Neutrophil (primary cell): ENCODE results near the gene NENF.

ENCODE experiments used
- H3K27ac ChIP-seq: fragments of 200-600 bp; sonication (generic); 2 replicates; pipeline ENCODE4 v1.5.1; 2016; ENCODE audit warnings: mild to moderate bottlenecking, moderate library complexity
- H3K27me3 ChIP-seq: fragments of 200-600 bp; sonication (generic); 2 replicates; pipeline ENCODE4 v1.6.0; 2016; ENCODE audit warnings: mild to moderate bottlenecking
- H3K36me3 ChIP-seq: fragments of 200-600 bp; sonication (generic); 2 replicates; pipeline ENCODE4 v1.5.1; 2017
- H3K4me1 ChIP-seq, 2 experiments: fragments of 200-600 bp in 1 of 2; sonication (generic) in 1 of 2; 1 replicate in 1 of 2; 2 replicates in 1 of 2; pipeline versions ENCODE4 v1.5.1 to v1.6.1; 2013 to 2016; ENCODE audit warnings: low read depth in 1 of 2, low read length in 1 of 2, mild to moderate bottlenecking in 1 of 2, moderate library complexity in 1 of 2; ENCODE audit not compliant: control insufficient read depth in 1 of 2, insufficient read depth in 1 of 2
- H3K4me3 ChIP-seq, 2 experiments: fragments of 200-600 bp in 1 of 2; sonication (generic) in 1 of 2; 1 replicate in 1 of 2; 2 replicates in 1 of 2; pipeline ENCODE4 v1.5.1; 2013 to 2016; ENCODE audit warnings: low read depth in 1 of 2, low read length in 1 of 2, mild to moderate bottlenecking in 1 of 2, moderate library complexity in 1 of 2
- H3K9me3 ChIP-seq: fragments of 200-600 bp; sonication (generic); 2 replicates; pipeline ENCODE4 v1.5.1; 2016
- CTCF ChIP-seq: fragments of 200-600 bp; sonication (generic); IDR thresholded peaks from 2 replicates; pipeline ENCODE4 v1.5.1; 2016; ENCODE audit warnings: antibody characterized with exemption

NENF gene

GRCh38 chr1:212423879-212424278, 8.8 kb upstream of the NENF start:
- no peaks in the 10 kb centered on the region for H3K9me3 ChIP-seq
- no peak for TF ChIP-seq CTCF
- no peak overlapping the region for H3K4me3 ChIP-seq
- no peak overlapping the region for H3K27ac ChIP-seq
- no peaks in the 10 kb centered on the region for H3K4me1 ChIP-seq
- H3K36me3 ChIP-seq = no peaks in the 10 kb centered on the region
- H3K27me3 ChIP-seq = no peaks in the 10 kb centered on the region

GRCh38 chr1:212428496-212428895, 4.2 kb upstream of the NENF start:
- H3K27me3 ChIP-seq = peaks cover 6% of the 10 kb centered on the region
- peaks cover 3 to 9% of the 10 kb centered on the region in 2 experiments for H3K4me1 ChIP-seq
- no peaks in the 10 kb centered on the region for H3K9me3 ChIP-seq
- no peak overlapping the region for H3K4me3 ChIP-seq
- no peak for TF ChIP-seq CTCF
- no peaks in the 10 kb centered on the region for H3K36me3 ChIP-seq
- H3K27ac ChIP-seq = no peak overlapping the region

- peaks cover 3 to 9% of the 10 kb centered on the region in 2 experiments for H3K4me1 ChIP-seq
- H3K4me3 ChIP-seq = no peak overlapping the region
- no peak for TF ChIP-seq CTCF
- no peak overlapping the region for H3K27ac ChIP-seq
- H3K36me3 ChIP-seq = no peaks in the 10 kb centered on the region
- H3K9me3 ChIP-seq = no peaks in the 10 kb centered on the region
- peaks cover 8% of the 10 kb centered on the region for H3K27me3 ChIP-seq
Measured at GRCh38 chr1:212430416-212430815, 2.3 kb upstream of the NENF start.

GRCh38 chr1:212430955-212431394, 1.7 kb upstream of the NENF start:
- peaks cover 8% of the 10 kb centered on the region for H3K27me3 ChIP-seq
- H3K4me1 ChIP-seq = peaks cover 3 to 9% of the 10 kb centered on the region in 2 experiments
- H3K4me3 ChIP-seq = no peak overlapping the region
- no peaks in the 10 kb centered on the region for H3K36me3 ChIP-seq
- no peak for TF ChIP-seq CTCF
- no peak overlapping the region for H3K27ac ChIP-seq
- H3K9me3 ChIP-seq = no peaks in the 10 kb centered on the region

- Histone ChIP-seq H3K4me1 (peaks cover 3 to 9% of the 10 kb centered on the region in 2 experiments), H3K36me3 (no peaks in the 10 kb centered on the region), H3K27me3 (peaks cover 8% of the 10 kb centered on the region), H3K27ac (no peak overlapping the region), H3K9me3 (no peaks in the 10 kb centered on the region), H3K4me3 (no peak overlapping the region)
- no peak for TF ChIP-seq CTCF
Measured at GRCh38 chr1:212431644-212432043, 1.1 kb upstream of the NENF start.

- H3K4me3 ChIP-seq = peak overlapping the region; percentile 37 to 39
- H3K4me1 ChIP-seq = peaks cover 3 to 9% of the 10 kb centered on the region in 2 experiments
- no peaks in the 10 kb centered on the region for H3K9me3 ChIP-seq
- no peak for TF ChIP-seq CTCF
- H3K27ac ChIP-seq = no peak overlapping the region
- H3K27me3 ChIP-seq = peaks cover 8% of the 10 kb centered on the region
- H3K36me3 ChIP-seq = no peaks in the 10 kb centered on the region
Measured at GRCh38 chr1:212432272-212432660, 454 bp upstream of the NENF start.
